ENCODE data around the gene ST3GAL4.
"Not testable (repeated sequence)": the region's sequence is repeated elsewhere in the genome, so short reads cannot be mapped to it uniquely, and the experiment has no call there.

The ST3GAL4 gene

DNA sequence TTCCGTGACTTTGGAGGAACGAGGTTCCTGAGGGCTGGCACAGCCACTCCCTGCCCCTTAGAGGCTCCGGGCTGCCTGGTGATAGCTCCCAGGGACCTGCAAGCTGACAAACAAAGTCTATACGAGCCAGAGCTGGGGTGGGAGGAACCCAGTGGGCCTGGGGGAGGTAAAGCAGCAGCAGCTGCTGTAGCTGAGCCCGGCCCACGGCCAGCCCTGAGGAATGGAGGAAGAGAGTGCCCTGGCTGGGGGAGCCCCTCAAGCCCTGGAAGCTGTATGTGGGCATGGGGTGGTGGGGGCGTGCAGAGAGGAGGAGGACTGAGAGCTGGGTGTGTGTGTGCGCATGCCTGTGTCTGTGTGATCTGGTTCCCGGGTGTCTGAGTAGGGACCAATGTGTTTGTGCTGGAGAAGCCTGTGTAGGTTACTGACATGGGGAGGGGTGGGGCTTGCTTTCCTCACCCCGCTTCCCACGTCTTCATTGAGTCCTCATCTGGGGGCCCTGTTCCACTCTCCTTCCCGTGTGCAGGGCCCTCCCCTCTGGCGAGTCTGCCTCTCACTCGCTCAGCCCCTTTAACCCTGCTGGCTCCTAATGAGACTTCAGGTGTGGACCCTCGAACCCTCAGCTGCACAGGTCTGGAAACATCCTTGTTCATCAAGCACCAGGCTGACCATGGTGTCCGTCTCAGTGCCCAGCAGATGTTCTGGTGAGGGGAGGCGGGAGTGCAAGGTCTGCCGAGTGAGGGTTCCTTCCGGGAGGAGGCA lies 10.8 kb downstream of the ST3GAL4 start:
- DNase-seq: peak in 2 of 3 experiments; percentile 20 to 31

DNA sequence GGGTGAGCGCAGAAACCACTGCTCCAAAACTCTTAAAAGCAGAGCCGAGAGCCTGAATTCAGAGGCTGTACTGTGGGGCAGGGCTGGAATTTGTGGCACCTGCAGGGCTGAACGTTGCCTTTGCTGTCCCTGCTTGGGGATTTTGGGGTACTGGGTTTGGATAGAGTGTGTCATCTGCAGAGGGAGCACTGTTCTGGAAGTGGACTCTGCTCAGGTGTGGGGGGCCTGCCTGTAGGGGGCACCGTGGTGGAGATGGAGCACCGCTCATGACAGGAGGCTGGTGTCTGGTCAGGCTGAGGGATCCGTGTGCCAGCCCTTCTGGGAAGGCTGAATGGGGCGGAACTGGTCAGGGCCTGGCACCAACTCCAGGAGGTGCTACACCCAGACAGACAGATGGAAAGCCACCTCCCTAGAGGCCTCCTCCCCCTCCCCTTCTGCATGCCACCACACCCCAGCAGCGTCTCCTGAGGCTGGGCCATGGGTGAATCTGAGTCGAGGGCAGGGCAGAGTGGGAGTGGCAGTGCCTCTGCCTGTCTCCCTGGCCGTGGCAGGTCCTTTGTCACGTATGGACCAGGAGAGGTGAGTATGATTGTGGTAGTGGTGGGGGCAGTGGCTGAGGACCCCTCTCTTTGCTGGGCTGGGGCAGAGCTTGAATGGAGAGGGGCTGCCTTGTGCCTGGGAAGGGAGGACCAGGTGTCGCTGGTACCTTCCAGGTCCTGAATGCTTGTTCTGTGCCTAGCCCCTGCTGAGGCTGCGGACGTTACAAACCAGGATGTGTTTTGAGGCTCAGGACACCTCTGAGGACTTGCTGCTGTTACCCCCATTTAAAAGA lies 11.6 kb downstream of the ST3GAL4 start:
- DNase-seq: not testable (repeated sequence)

DNA sequence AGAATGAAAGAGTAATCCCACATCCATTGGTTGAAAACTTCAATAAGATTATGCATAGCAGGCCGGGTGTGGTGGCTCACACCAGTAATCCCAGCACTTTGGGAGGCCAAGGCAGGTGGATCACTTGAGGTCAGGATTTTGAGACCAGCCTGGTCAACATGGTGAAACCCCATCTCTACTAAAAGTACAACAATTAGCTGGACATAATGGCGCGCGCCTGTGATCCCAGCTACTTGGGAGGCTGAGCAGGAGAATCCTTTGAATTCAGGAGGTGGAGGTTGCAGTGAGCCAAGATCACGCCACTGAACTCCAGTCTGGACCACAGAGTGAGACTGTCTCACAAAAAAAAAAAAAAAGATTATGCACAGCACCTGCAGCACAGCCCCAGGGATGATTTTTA lies 12.3 kb downstream of the ST3GAL4 start:
- not testable (repeated sequence) for DNase-seq

DNA sequence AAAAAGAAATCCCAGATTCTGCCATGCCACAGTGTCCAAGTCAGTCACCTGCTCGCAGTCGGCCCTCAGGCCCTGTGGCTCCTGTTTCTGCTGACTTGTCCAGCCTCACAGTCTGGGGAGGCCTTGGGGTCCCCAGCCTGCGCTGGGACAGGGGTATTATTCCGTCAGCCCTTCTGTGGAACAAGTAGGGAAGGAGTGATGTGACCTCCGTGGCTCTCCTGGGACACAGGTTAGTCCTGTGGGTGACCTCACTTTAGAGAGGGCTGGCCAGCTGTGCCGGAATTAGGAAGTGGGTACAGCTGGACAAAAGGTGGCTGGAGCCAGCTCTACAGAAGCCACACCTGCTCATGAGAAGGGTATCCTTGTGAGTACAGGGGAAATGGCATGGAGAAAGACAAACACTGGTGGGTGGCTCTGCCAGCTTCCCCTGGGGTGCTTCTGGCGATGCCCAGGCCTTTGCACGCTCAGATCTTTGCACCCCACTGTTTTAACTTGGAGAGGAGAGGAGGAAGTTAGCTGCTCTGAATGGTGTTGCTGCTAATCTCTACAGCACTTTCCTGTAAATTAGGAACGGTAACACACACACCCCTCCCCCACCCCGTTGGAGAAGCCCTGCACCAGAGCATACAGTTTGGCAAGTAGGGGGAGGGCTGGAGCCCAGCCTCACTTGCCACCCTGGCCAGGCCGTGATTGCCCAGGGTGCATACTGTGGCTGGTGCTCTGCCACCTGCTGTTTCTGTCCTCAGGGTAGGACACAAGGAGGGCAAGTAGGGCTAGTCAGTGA lies 13.0 kb downstream of the ST3GAL4 start:
- DNase-seq: peak in 2 of 3 experiments; percentile 84 to 94

DNA sequence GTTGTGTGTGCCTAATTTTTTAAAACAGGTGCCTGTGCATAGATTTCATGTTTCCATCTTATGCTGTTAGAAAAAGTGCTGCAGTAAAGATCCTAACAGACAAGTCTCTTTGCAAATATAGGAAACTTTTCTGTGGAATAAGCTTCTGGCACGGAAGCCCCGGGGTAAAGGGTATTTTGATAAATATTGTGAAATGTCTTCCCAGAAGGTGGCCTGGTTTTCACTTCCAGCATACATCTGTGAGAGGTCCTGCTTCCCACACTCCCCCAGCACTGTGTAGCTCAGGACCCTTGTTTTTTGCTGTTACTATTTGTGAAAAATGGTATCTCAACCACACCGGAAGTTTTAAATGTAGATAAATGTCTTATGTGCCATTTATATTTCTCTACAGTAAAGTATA lies 14.5 kb downstream of the ST3GAL4 start:
- DNase-seq: no peak

DNA sequence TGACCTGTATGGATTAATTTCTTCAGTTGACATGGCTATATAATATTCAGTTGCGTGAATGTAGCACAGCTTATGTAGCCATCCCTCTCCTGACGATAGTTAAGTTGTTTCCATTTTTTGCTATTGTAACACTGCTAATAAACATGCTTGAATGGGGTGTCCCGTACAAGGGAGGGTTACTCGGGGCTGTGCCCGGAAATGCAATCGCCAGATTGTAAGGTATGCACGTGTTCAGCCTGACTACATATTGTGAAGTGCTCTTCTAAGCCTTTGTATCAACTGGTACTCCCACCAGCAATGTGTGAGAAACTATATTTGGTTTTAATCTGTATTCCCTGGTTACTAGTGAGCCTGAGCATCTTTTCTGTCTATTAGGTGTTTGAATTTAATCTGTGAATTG lies 16.1 kb downstream of the ST3GAL4 start:
- DNase-seq: no peak

DNA sequence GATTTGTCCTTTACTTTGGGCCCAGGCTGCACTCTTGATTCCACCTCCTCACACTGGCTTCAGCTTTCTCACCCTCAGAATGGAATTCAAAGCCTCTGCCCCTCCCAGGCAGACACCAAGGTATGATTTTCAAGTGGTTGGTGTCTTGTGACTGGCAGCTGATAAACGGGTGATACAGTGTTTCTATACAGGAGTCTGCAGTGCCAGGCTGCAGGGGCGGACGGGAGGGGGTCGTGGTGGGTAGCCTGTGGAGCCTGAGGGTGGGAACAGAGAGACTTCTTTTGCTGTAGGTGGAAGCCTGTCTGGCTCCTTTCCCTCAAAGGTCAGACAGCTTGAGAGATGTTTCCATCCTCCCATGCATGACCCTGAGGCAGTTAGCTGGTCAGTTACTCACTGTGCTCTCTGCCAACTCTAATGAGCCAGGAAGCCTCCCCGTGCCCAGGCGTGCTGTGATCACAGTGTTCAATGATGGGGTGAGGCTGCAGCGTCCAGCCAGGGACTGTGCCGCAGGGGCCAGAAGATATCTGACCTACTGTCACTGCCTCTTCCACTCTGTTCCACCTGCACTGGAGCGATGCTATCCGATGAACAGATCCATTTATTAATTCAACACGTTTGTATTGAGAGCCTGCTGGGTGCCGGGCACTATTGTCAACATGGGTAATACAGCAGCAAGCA lies 18.0 kb downstream of the ST3GAL4 start:
- peak; percentile 16 to 75 (median 46) for DNase-seq

DNA sequence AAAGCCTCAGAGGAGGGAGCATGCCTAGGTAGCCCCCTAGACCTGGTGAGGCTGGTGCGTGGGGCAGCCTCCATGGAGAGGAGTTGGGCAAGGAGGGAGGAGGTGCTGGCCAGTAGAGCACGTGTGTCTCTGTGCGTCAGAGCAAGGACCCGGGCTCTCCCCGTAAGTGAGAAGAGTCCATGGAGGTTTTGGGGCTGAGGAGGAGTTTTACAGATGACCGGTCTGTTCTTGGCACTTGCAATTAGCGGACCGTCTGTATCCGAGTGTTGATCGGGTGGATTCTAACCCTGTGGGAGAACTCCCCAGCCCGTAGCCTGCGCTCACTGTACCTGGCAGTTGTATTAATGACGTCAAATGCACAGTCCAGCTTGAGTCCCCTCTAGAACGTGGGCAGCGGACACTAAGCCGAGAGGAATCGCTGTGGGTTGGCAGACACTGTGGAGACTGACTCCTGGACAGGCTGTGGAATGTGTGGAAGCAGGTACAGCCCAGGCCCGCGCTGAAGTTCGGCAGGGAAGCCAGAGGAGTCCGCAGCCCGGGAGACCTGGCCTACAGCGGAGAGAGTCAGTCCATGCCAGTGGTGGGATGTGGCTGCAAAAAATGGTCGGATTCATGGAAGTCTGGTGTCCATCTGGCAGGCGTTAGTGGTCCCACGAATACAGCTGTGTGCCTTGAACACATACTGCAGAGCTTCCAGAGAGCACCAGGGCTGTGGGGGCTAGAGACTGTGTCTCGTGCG lies 19.2 kb downstream of the ST3GAL4 start:
- DNase-seq: not testable (repeated sequence)

DNA sequence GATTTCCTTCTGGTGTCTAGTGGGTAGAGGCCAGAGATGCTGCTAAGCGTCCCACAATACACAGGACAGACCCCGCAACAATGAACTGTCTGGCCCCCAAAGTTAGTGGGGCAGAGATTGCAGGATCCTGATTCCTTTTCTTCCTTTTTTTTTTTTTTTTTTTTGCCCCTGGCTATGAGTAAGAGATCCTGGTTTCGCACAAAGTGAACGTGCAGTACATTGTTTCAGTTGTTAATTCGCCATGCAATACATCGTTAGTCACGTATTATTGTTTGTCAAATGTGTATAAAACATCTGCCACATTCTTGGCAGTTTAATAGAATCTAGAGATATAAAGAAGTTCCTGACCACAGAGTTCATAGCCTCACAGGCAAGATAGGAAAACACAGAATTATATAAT lies 20.2 kb downstream of the ST3GAL4 start:
- DNase-seq: peak in 1 of 3 experiments; percentile 68

DNA sequence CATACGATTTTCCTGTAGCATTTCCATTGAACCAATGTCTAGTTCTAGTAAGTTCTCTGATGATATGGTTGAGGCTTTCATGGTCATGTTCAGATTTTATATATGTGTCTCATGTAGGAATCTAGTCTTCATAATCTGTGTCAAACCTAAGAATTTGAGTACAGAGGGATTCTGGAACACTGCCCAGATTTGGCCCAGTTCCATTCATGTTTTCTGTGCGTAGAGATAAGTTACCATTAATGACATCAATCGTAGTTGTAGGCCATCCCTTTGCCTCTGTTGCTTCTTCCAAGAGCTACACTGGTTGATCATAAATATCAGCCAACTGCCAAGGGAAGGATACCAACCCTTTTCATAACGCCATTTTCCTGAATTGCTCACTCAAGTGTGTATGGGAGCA lies 23.3 kb downstream of the ST3GAL4 start:
- no peak for DNase-seq

DNA sequence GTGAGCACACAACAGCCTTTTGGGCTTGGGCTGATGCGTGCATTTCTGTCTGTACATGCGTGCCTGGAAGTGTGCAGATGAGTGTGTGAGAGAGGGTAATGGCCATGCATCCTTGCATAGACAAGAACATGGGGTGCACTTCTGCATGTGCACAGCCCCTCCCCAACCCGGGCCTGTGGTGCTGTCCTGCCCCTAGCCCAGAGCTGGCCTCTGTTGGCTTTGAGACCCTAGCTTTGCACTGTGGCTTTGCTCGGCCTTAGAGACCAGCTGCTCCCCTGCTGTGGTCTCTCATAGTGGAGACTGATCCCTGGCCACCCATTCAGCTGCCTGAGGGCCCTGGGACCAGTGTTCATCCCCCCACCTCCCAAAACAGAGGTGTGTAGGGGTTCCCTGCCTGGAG lies 25.4 kb downstream of the ST3GAL4 start:
- DNase-seq: no peak

DNA sequence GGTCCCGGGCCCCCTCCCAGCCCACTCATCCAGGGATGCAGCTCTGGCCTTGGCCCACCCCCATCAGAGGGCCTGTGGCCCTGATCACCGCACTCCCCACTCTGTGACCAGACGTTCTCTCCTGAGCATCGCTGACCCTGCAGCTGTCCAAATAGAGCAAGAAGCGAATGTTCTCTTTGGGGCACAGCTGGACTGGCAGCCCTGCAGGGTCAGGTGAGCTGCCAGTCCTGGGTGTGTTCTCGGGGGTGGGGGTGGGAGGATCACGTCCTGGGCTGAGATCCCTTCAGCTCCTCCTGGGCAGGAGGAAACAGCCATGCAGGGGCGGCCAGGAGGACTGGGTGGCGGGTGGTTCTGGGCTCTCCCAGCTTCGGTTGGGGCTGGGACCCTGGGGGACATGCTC lies 26.5 kb downstream of the ST3GAL4 start:
- not testable (repeated sequence) for DNase-seq

DNA sequence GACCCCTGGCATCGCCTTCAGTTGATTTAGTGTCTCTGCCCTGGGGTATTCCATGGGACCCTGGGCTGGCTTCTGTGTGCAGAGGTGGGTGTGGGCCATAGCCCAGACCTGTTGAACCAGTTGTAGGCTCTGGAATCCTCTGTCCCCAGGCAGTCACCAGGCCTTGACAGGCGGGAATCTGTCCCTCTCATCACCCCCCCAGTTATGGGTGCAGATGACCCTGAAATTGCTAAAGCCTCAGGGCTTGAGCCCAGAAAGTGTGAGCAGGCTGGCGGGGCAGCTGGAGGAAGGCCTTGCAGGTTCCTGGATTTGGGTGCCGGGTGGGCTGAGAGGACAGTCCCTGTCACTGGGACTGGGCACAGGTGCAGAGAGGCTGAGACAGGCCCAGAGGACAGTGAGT lies 27.2 kb downstream of the ST3GAL4 start:
- not testable (repeated sequence) for DNase-seq

DNA sequence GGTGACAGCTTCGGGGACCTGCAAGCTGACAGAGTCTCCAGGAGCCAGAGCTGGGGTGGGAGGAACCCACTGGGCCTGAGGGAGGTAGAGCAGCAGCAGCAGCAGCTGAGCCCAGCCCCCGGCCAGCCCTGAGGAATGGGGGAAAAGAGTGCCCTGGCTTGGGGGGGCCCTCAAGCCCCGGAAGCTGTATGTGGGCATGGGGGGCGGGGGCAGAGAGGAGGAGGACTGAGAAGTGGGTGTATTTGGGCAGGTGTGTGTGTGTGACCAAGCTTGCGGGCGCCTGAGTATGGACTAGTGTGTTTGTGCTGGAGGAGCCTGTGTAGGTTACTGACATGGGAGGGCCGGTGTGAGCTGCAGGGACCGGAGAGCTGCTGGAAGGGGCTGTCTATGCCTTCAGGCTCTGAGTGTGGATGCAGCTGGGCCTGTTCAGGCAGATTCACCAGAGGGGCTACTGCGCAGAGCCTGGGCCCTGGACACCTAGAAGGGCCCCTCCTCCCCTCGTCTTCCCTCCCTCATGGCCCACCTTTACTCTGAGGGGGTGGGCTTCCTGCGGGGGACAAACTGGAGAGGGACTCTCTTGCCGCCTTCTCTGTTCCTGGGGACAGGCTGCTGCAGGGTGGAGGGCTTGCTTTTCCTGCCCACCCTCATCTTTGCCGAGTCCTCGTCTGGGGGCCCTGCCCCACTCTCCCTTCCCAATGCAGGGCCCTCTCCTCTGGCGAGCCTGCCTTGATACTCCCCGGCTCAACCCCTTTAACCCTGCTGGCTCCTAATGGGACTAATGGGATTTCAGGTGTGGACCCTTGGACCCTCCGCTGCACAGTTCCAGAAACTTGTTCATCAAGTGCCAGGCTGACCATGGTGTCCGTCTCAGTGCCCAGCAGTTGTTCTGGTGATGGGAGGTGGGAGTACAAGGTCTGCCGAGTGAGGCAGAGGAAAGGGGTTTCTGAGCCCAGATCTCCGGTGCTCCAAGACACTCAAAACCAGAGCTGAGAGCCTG lies 28.2 kb downstream of the ST3GAL4 start:
- no peak for DNase-seq

DNA sequence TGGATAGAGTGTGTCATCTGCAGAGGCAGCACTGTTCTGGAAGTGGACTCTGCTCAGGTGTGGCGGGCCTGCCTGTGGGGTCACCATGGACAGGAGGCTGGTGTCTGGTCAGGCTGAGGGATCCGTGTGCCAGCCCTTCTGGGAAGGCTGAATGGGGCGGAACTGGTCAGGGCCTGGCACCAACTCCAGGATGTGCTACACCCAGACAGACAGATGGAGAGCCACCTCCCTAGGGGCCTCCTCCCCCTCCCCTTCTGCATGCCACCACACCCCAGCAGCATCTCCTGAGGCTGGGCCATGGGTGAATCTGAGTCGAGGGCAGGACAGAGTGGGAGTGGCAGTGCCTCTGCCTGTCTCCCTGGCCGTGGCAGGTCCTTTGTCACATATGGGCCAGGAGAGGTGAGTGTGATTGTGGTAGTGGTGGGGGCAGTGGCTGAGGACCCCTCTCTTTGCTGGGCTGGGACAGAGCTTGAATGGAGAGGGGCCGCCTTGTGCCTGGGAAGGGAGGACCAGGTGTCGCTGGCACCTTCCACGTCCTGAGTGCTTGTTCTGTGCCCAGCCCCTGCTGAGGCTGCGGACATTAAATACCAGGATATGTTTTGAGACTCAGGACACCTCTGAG lies 29.1 kb downstream of the ST3GAL4 start:
- no peak for DNase-seq

DNA sequence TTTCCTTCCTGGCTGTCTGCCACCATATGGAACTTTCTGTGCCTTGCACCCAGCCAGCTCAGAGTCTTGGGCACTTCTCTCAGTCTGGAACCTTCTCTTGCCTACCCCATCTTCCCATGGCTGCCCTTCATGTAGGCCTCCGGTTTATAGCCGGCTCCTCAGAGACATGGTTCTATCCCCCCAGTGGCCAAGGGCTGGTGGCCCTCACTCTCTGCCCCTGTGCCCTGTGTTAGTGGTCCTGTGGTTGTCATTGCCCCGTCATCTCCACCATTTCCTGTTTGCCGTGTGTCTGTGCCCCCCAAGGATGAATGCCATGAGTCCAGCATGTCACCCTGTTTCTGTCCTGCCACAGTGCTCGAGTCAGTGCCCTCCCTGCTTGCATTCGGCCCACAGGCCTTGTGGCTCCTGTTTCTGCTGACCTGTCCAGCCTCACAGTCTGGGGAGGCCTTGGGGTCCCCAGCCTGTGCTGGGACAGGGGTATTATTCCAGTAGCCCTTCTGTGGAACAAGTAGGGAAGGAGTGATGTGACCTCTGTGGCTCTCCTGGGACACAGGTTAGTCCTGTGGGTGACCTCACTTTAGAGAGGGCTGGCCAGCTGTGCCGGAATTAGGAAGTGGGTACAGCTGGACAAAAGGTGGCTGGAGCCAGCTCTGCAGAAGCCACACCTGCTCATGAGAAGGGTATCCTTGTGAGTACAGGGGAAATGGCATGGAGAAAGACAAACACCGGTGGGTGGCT lies 30.7 kb downstream of the ST3GAL4 start:
- DNase-seq: no peak

DNA sequence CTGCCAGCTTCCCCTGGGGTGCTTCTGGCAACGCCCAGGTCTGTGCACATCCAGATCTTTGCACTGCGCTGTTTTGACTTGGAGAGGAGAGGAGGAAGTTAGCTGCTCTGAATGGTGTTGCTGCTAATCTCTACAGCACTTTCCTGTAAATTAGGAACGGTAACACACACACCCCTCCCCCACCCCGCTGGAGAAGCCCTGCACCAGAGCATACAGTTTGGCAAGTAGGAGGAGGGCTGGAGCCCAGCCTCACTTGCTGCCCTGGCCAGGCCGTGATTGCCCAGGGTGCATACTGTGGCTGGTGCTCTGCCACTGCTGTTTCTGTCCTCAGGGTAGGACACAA lies 31.2 kb downstream of the ST3GAL4 start:
- DNase-seq: peak in 2 of 3 experiments; percentile 70 to 85

DNA sequence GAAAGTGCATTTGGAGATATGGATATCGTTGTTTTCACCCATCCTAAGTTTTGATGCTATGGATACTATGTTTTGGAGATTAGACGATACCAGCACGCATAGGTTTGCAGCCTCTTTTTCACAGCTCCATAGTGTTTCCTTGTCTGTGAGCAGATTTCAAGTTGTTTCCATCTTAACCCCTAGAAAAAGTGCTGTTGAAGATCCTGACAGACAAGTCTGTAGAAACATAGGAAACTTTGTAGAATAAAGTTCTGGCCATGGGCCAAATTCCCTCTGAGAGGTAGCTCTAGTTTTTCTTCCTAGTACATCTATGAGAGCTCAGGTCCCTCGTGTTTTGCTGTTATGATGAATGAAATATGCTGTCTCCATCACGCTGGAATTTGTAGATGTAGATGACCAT lies 32.4 kb downstream of the ST3GAL4 start:
- DNase-seq: no peak

DNA sequence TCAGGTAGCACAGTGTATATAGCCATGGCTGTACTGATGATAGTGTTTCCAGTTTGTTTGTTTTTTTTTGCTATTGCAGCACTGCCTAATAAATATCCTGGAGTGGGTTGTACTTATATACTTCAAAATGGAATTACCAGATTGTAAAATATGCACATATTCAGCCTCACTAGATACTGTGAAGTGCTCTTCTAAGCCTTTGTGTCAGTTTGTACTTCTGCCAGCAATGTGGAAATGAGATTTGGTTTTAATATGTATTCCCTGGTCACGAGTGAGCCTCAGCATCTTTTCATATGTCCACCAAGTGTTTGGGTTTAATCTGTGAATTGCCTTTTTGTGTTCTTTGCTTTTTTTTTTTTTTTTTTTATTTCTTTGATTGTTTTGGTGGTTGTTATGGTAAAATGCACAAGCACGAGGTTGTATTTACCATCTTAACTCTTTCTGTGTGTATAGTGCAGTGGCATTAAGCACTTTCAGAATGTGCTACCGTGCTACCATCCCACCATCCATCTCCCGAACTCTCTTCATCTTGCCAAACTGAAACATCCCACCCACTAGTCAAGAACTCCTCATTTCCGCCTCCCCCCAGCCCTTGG lies 34.9 kb downstream of the ST3GAL4 start:
- DNase-seq: no peak
